GM12878 (cell line): ENCODE results near the gene RIC3. TPM values are rescaled to one million over a fixed set of nuclear protein-coding genes. Genes with fewer than 3 reads are reported as not detected.

Experiments
- ATAC-seq: fragments of 200-7000 bp; cut with Tn5 transposase; 3 replicates; pipeline ENCODE4 v1.9.1; 2020; ENCODE audit warnings: mild to moderate bottlenecking, moderate library complexity
- BruUV-seq: library from RNA; stranded (reverse); fragments of 400-500 nt; replicated peaks from 2 replicates; lab custom pipeline; 2021; lab: Mats Ljungman, UMichigan
- CTCF ChIA-PET: fragments of 300-600 bp; sonication (Branson Sonifier 250); formaldehyde crosslinking; extraction: SDS; loops from one replicate; lab custom pipeline; 2021; ENCODE audit warnings: inconsistent platforms; lab: Yijun Ruan, JAX
- POLR2A ChIA-PET: fragments of 350-600 bp; formaldehyde crosslinking; extraction: SDS; loops from one replicate; lab custom pipeline; 2021; ENCODE audit warnings: inconsistent platforms; lab: Charles Lee
- RAD21 ChIA-PET: fragments of 300-600 bp; sonication (Branson Sonifier 250); formaldehyde crosslinking; loops from one replicate; lab custom pipeline; 2023; ENCODE audit warnings: antibody characterized with exemption; ENCODE audit not compliant: unreplicated experiment; lab: Charles Lee
- SMC1A ChIA-PET: fragments of 300-600 bp; sonication (Branson Sonifier 250); formaldehyde crosslinking; loops from one replicate; lab custom pipeline; 2023; ENCODE audit not compliant: unreplicated experiment, uncharacterized antibody; lab: Charles Lee
- DNase-seq: peaks from one replicate; pipeline ENCODE4 v3.0.0-alpha.2; 2011; ENCODE audit warnings: low read depth, low spot score
- FAIRE-seq: peaks from 3 replicates; lab custom pipeline; 2011; peaks lifted over from hg19 to GRCh38; lab: Jason Lieb, UNC
- H2AFZ ChIP-seq: 2 replicates; pipeline ENCODE4 v1.6.0; 2011; ENCODE audit warnings: low read depth, low read length, control low read depth; ENCODE audit not compliant: control insufficient read depth
- H3K27ac ChIP-seq: 2 replicates; pipeline ENCODE4 v1.5.1; 2011; ENCODE audit warnings: control low read depth; ENCODE audit not compliant: control insufficient read depth, insufficient read depth
- H3K27me3 ChIP-seq, 2 experiments: replicated peaks in 1 of 2; 2 replicates each; pipeline versions ENCODE4 v1.6.0 to v1.6.1; 2011; ENCODE audit warnings: low read length in 1 of 2; ENCODE audit not compliant: control insufficient read depth in 2 of 2, insufficient read depth in 2 of 2
- H3K36me3 ChIP-seq, 2 experiments: 2 replicates each; pipeline ENCODE4 v1.5.1; 2011; ENCODE audit warnings: low read length in 1 of 2; ENCODE audit not compliant: control insufficient read depth in 2 of 2, insufficient read depth in 2 of 2
- H3K4me1 ChIP-seq: 2 replicates; pipeline ENCODE4 v1.6.1; 2011; ENCODE audit warnings: mild to moderate bottlenecking, low read length, moderate library complexity, mixed read lengths; ENCODE audit not compliant: control insufficient read depth, insufficient read depth
- H3K4me2 ChIP-seq: 2 replicates; pipeline ENCODE4 v1.6.0; 2011; ENCODE audit warnings: control low read depth; ENCODE audit not compliant: control insufficient read depth, insufficient read depth
- H3K4me3 ChIP-seq: fragments of 200-600 bp; sonication (generic); 2 replicates; pipeline ENCODE4 v1.5.1; 2016
- H3K79me2 ChIP-seq: 2 replicates; pipeline ENCODE4 v1.6.0; 2011; ENCODE audit warnings: low read length; ENCODE audit not compliant: control insufficient read depth, insufficient read depth
- H3K9ac ChIP-seq: 2 replicates; pipeline ENCODE4 v1.8.0; 2011; ENCODE audit warnings: low read length, control low read depth, mixed read lengths; ENCODE audit not compliant: control insufficient read depth, insufficient read depth
- H3K9me3 ChIP-seq: replicated peaks from 3 replicates; pipeline ENCODE4 v1.5.1; 2011; ENCODE audit warnings: mild to moderate bottlenecking, low read length; ENCODE audit not compliant: control insufficient read depth, insufficient read depth
- H4K20me1 ChIP-seq: 2 replicates; pipeline ENCODE4 v1.6.0; 2011; ENCODE audit not compliant: control insufficient read depth, insufficient read depth
- CHD4 ChIP-seq: fragments of 200-600 bp; sonication (generic); IDR thresholded peaks from 2 replicates; pipeline ENCODE4 v1.6.1; 2016; ENCODE audit warnings: mild to moderate bottlenecking
- GATAD2B ChIP-seq: fragments of 450-650 bp; conservative IDR thresholded peaks from 2 replicates; pipeline ENCODE4 v1.6.1; 2017; ENCODE audit warnings: low read depth, mild to moderate bottlenecking, moderate library complexity
- JUNB ChIP-seq: IDR thresholded peaks from 2 replicates; pipeline ENCODE4 v1.6.1; 2016; ENCODE audit warnings: antibody characterized with exemption, mild to moderate bottlenecking
- LARP7 ChIP-seq: fragments of 450-650 bp; IDR thresholded peaks from 2 replicates; pipeline ENCODE4 v1.6.1; 2017; ENCODE audit warnings: mild to moderate bottlenecking
- POU2F2 ChIP-seq: IDR thresholded peaks from 3 replicates; pipeline ENCODE4 v1.6.1; 2011; ENCODE audit warnings: low read depth, mild to moderate bottlenecking, low read length, borderline replicate concordance
- RAD21 ChIP-seq: IDR thresholded peaks from 2 replicates; pipeline ENCODE4 v1.6.1; 2011; ENCODE audit warnings: mild to moderate bottlenecking, low read depth, low read length, moderate library complexity; ENCODE audit not compliant: insufficient read depth
- STAT3 ChIP-seq: IDR thresholded peaks from 2 replicates; pipeline ENCODE4 v1.6.1; 2011; ENCODE audit warnings: low read depth, low read length, improper control_type of control experiment
- WGBS: methylation state at CpG from one replicate; pipeline ENCODE4 v1.1.6; 2016; ENCODE audit warnings: low lambda C conversion rate; ENCODE audit not compliant: insufficient replicate concordance, insufficient coverage; ENCODE audit errors: missing lambda C conversion rate; 5-methylcytosine and 5-hydroxymethylcytosine counted together
- in situ Hi-C: fragments of 300-500 bp; cut with MboI; formaldehyde crosslinking; loops from 9 replicates; pipeline ENCODE4 v1.14.3; 2018; ENCODE audit warnings: mixed read lengths
- intact Hi-C: fragments of 100-400 bp; cut with micrococcal nuclease; formaldehyde crosslinking; loops from one replicate; pipeline ENCODE4 v1.14.2; 2022; ENCODE audit not compliant: unreplicated experiment
- polyA plus RNA-seq, 11 experiments: library from polyadenylated mRNA; depleted of rRNA in 4 of 11; unstranded in 6 of 11; stranded (reverse) in 5 of 11; fragments of >200 nt; fragmentation: Nextera tagmentation in 4 of 11; fragmentation: Illumina TruSeq in 1 of 11; extraction: Ambion mirVana in 4 of 11; extraction: Trizol in 1 of 11; gene quantifications; 1 replicate in 1 of 11; 2 replicates in 10 of 11; pipeline versions ENCODE4 v1.2.1 to v1.2.3, GENCODE V29; 2011 to 2016; ENCODE audit warnings: inconsistent platforms in 2 of 11, missing spikeins in 2 of 11, low read depth in 1 of 11
- total RNA-seq, 4 experiments: library from RNA; depleted of rRNA in 3 of 4; stranded (reverse); fragments of >200 nt in 3 of 4; fragmentation: Illumina TruSeq in 1 of 4; extraction: Trizol in 1 of 4; gene quantifications; 2 replicates each; pipeline versions ENCODE4 v1.2.1 to v1.2.3, GENCODE V29; 2013 to 2021
- TF ChIP-seq, protein P1 (sequence below): IDR thresholded peaks from 2 replicates; pipeline ENCODE4 v1.6.1; 2011; ENCODE audit warnings: low read depth, mild to moderate bottlenecking, low read length, moderate library complexity, borderline replicate concordance; ENCODE audit errors: extremely low read depth
- TF ChIP-seq, protein P2 (sequence below): fragments of 450-650 bp; IDR thresholded peaks from 2 replicates; pipeline ENCODE4 v1.6.1; 2018; ENCODE audit warnings: borderline replicate concordance, mild to moderate bottlenecking; ENCODE audit not compliant: partially characterized antibody
- TF ChIP-seq, protein P3 (sequence below): IDR thresholded peaks from 2 replicates; pipeline ENCODE4 v1.6.1; 2011; ENCODE audit warnings: mild to moderate bottlenecking, low read depth, low read length, moderate library complexity; ENCODE audit not compliant: insufficient replicate concordance
- TF ChIP-seq, protein P4 (sequence below): fragments of 450-650 bp; IDR thresholded peaks from 2 replicates; pipeline ENCODE4 v1.6.1; 2018; ENCODE audit warnings: mild to moderate bottlenecking, low read depth, moderate library complexity; ENCODE audit not compliant: partially characterized antibody
- TF ChIP-seq, protein P5 (sequence below), 3 experiments: IDR thresholded peaks in 2 of 3; conservative IDR thresholded peaks in 1 of 3; 2 replicates each; pipeline ENCODE4 v1.5.1; 2011; ENCODE audit warnings: low read depth in 3 of 3, low read length in 3 of 3, mild to moderate bottlenecking in 3 of 3, control low read depth in 2 of 3, moderate library complexity in 2 of 3, inconsistent platforms in 1 of 3, mixed read lengths in 1 of 3; ENCODE audit not compliant: control insufficient read depth in 2 of 3, insufficient read depth in 1 of 3; ENCODE audit errors: extremely low read depth in 1 of 3

RIC3 gene
- total and polyA plus RNA-seq, 10 of the 15 experiments (the other 5 are each of a cell fraction or from before 2014, with no cell fraction given), result 0.90 to 8.9 (median 2.2) TPM

DNA sequence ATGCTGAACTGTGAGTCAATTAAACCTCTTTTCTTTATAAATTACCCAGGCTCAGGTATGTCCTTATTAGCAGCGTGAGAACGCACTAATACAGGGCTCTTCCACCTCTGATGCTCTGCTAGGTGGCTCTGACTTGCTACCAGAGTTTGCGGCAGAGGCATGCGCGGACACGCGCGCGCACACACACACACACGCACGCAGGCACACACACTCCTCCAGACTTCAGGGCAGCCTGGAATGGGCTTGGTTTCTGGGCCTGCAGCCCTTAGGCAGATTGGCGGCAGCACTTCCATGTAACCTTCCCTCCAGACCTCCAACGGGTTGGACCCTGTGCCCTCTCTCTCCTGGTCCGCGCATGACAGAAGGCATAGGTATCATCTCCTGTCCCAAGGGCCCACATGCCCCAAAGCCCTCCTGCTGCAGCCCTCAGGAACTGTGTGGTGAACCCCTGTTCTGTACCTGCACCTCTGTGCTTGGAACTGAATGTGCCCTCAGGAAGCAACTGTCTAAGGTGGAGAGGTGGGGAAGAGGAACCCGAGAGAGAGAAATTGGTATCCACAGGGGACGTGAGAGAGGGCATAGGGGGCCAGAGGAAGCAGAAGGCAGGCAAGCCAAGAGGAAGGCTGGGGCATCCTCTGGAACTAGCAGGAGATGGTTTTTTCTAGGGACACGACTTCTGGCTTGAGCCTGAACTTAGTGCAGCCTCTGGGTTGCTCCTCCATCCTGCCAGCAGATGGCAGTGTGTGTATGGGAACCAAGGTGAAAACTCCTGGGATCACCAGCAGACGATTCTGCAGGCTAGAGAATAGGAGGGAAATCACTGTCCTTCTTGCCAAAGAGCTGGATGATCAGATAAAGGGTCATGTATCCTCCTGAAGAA is 23.4 kb upstream of the RIC3 start:
- ChIA-PET SMC1A (interaction anchor here (0.9 to 2.7 kb wide), 6 partner anchors 10 to 375 kb away, joined by 4 to 28 read pairs (median 14); partner anchors contain the start of gene LMO1), POLR2A (no interaction called here), RAD21 (interaction anchor here (0.8 to 2.7 kb wide), 8 partner anchors 10 to 71 kb away, joined by 3 to 33 read pairs (median 4); partner anchors contain the start of gene LMO1), CTCF (interaction anchor here (0.6 to 5.5 kb wide), 17 partner anchors 11 to 767 kb away, joined by 3 to 132 read pairs (median 5); partner anchors contain the start of gene LMO1)
- H4K20me1 ChIP-seq, result no peaks in the 10 kb centered on the region
- H3K9me3 ChIP-seq, result no peaks in the 10 kb centered on the region
- H3K36me3 ChIP-seq, result no peaks in the 10 kb centered on the region
- H3K27me3 ChIP-seq, result no peaks in the 10 kb centered on the region; a peak in 1 of 4 replicates
- no peak overlapping the region for H3K9ac ChIP-seq
- no peak overlapping the region for H2AFZ ChIP-seq
- no peak overlapping the region for H3K4me2 ChIP-seq
- H3K79me2 ChIP-seq, result no peaks in the 10 kb centered on the region
- WGBS, result 62% methylated on average over 19 of the region's 19 CpGs
- ATAC-seq (peak; percentile 94), FAIRE-seq (peak; percentile 95), DNase-seq (no peak)
- BruUV-seq, result no TSS peak
- no peak overlapping the region for H3K27ac ChIP-seq
- no peak overlapping the region for H3K4me3 ChIP-seq
- H3K4me1 ChIP-seq, result no peaks in the 10 kb centered on the region
- in situ Hi-C loops (no loop called here), intact Hi-C loops (loop anchor here (1.0 to 5.0 kb wide), 3 partner anchors 17 to 374 kb away; partner anchors contain the start of gene LMO1)
- TF ChIP-seq CHD4 (no peak), RAD21 (peak; percentile 84), POU2F2 (no peak), STAT3 (no peak), GATAD2B (no peak), LARP7 (no peak), JUNB (no peak)
- TF ChIP-seq, protein P1, sequence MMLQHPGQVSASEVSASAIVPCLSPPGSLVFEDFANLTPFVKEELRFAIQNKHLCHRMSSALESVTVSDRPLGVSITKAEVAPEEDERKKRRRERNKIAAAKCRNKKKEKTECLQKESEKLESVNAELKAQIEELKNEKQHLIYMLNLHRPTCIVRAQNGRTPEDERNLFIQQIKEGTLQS, result no peak
- TF ChIP-seq, protein P2, sequence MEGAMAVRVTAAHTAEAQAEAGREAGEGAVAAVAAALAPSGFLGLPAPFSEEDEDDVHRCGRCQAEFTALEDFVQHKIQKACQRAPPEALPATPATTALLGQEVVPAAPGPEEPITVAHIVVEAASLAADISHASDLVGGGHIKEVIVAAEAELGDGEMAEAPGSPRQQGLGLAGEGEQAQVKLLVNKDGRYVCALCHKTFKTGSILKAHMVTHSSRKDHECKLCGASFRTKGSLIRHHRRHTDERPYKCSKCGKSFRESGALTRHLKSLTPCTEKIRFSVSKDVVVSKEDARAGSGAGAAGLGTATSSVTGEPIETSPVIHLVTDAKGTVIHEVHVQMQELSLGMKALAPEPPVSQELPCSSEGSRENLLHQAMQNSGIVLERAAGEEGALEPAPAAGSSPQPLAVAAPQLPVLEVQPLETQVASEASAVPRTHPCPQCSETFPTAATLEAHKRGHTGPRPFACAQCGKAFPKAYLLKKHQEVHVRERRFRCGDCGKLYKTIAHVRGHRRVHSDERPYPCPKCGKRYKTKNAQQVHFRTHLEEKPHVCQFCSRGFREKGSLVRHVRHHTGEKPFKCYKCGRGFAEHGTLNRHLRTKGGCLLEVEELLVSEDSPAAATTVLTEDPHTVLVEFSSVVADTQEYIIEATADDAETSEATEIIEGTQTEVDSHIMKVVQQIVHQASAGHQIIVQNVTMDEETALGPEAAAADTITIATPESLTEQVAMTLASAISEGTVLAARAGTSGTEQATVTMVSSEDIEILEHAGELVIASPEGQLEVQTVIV, result no peak
- TF ChIP-seq, protein P3, sequence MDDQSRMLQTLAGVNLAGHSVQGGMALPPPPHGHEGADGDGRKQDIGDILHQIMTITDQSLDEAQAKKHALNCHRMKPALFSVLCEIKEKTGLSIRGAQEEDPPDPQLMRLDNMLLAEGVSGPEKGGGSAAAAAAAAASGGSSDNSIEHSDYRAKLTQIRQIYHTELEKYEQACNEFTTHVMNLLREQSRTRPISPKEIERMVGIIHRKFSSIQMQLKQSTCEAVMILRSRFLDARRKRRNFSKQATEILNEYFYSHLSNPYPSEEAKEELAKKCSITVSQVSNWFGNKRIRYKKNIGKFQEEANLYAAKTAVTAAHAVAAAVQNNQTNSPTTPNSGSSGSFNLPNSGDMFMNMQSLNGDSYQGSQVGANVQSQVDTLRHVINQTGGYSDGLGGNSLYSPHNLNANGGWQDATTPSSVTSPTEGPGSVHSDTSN, result no peak
- TF ChIP-seq, protein P4, sequence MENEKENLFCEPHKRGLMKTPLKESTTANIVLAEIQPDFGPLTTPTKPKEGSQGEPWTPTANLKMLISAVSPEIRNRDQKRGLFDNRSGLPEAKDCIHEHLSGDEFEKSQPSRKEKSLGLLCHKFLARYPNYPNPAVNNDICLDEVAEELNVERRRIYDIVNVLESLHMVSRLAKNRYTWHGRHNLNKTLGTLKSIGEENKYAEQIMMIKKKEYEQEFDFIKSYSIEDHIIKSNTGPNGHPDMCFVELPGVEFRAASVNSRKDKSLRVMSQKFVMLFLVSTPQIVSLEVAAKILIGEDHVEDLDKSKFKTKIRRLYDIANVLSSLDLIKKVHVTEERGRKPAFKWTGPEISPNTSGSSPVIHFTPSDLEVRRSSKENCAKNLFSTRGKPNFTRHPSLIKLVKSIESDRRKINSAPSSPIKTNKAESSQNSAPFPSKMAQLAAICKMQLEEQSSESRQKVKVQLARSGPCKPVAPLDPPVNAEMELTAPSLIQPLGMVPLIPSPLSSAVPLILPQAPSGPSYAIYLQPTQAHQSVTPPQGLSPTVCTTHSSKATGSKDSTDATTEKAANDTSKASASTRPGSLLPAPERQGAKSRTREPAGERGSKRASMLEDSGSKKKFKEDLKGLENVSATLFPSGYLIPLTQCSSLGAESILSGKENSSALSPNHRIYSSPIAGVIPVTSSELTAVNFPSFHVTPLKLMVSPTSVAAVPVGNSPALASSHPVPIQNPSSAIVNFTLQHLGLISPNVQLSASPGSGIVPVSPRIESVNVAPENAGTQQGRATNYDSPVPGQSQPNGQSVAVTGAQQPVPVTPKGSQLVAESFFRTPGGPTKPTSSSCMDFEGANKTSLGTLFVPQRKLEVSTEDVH, result no peak
- TF ChIP-seq, protein P5, sequence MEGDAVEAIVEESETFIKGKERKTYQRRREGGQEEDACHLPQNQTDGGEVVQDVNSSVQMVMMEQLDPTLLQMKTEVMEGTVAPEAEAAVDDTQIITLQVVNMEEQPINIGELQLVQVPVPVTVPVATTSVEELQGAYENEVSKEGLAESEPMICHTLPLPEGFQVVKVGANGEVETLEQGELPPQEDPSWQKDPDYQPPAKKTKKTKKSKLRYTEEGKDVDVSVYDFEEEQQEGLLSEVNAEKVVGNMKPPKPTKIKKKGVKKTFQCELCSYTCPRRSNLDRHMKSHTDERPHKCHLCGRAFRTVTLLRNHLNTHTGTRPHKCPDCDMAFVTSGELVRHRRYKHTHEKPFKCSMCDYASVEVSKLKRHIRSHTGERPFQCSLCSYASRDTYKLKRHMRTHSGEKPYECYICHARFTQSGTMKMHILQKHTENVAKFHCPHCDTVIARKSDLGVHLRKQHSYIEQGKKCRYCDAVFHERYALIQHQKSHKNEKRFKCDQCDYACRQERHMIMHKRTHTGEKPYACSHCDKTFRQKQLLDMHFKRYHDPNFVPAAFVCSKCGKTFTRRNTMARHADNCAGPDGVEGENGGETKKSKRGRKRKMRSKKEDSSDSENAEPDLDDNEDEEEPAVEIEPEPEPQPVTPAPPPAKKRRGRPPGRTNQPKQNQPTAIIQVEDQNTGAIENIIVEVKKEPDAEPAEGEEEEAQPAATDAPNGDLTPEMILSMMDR (IDR thresholded peaks at IDR 0.05 in 2 of 3, conservative IDR thresholded peaks at IDR 0.05 in 1 of 3; ENCODE audit: control insufficient read depth in 2 of 3, extremely low read depth in 1 of 3, insufficient read depth in 1 of 3, low read depth in 3 of 3, low read length in 3 of 3), result peak; percentile 88 to 96 (median 90)
